HG03354 (cell line): Measurements from ENCODE around the gene SLC6A17.

Experiments used
- ATAC-seq: cut with Tn5 transposase; IDR thresholded peaks from one replicate; pipeline ENCODE4 v1.9.1; 2021; ENCODE audit warnings: mild to moderate bottlenecking; ENCODE audit not compliant: unreplicated experiment, poor library complexity, severe bottlenecking

Gene SLC6A17

DNA sequence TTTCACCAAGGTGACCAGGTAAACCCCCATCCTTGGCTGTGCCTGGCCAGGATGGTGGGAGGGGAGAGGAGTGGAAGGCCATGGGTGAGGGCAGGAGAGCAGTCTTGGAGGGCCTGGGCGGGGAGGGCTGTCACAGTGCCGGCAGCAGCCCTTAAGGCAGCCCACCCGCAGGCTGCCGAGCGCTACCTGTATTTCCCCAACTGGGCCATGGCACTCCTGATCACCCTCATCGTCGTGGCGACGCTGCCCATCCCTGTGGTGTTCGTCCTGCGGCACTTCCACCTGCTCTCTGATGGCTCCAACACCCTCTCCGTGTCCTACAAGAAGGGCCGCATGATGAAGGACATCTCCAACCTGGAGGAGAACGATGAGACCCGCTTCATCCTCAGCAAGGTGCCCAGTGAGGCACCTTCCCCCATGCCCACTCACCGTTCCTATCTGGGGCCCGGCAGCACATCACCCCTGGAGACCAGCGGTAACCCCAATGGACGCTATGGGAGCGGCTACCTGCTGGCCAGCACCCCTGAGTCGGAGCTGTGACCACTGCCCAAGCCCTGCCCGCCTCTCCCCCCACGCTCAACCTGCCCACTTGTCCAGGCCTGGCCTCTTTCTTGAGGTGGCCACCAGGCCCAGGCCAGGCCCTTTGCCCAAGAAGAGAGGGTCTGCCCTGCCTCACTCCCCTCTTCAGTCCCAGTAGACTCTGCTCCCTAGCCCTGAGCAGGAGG is 47.8 kb downstream of the SLC6A17 start:
- no peak for ATAC-seq

DNA sequence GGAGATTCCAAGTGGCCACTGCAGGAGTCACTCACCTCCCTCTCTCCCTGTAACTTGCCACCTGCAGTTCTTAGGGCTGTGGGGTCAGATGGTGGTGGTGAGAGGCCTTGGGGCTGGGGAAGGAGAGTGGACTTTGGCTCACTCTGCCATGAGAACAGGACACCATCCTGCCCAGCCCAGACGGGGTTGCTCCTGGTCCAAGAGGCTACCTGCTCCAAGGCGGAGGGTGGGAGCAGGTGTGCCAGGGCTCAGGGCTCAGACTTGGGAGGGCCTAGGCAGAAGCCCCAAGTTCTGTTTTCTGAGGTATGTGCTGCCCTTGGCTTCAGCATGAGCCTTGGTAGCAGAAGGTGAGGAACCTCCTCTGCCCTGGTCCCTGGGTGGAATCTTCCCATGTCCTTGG is 48.5 kb downstream of the SLC6A17 start:
- no peak for ATAC-seq

DNA sequence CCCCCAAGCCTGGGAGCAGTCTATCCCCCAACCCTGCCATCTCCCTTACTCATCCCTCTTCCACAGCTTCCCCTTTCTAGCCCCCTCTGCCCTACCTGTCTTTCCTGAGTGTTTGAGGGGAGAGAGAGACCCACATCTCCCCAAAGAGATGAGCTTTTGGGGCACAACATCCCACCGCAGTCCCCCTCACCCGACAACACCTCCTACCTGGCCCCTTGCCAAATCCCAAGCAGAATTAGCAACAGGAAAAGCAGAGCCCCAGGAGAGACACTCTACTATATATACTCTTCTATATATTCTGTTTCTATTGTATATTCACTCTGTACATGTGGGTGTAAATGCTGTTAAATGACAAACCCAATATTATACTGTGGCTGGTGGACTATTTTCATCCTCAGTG is 49.9 kb downstream of the SLC6A17 start:
- ATAC-seq: no peak

DNA sequence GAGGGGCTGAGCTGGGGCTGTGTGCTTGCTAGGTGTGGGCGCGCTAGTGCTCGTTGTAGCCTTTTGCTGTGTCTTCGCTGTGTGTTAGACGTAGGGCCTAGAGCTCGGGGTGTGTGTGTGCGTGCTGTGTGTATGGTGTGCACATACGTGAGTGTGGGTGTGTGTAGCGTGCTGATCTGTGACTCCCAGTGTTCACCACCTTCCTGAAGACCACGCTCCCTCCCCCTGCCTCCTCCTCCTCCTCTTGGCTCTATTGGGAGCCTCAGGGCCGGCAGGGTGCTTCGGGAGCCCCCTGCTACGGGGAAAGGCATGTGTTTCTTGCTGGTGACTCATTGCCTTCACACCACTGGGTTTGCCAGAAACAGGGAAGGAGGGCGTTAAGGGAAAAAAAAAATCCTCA is 50.4 kb downstream of the SLC6A17 start:
- ATAC-seq: no peak

DNA sequence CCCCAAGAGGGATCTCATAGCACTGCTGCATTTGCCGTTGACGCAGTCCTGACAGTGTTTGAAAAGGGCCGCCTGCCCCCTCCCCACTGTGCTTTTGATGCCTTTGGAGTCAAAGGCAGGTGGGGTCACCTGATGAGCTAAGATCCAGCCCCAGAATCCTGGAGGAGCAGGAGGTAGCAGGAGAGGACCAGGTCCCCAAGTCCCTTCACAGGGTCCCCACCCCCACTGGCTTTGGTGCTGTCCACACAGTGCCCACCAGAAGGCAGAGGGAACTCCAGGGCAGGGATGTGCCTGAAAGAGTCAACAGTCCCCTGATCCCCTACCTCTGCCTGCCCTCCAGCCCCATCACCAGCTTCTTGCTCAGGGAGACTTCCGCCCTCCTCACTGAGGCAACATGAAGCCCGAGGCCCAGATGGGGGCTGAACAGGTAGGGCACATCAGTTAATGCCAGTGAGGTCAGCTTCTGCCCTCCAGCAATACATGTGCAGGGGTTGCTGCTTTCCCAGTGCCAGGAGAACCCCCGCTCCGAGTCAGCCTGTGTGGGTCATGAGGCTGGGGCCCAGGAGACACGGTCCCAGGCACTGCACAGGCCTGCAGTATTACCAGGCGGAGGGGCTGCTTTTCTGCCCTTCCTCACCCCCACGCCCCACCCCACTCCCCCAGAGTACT is 51.0 kb downstream of the SLC6A17 start:
- no peak for ATAC-seq

DNA sequence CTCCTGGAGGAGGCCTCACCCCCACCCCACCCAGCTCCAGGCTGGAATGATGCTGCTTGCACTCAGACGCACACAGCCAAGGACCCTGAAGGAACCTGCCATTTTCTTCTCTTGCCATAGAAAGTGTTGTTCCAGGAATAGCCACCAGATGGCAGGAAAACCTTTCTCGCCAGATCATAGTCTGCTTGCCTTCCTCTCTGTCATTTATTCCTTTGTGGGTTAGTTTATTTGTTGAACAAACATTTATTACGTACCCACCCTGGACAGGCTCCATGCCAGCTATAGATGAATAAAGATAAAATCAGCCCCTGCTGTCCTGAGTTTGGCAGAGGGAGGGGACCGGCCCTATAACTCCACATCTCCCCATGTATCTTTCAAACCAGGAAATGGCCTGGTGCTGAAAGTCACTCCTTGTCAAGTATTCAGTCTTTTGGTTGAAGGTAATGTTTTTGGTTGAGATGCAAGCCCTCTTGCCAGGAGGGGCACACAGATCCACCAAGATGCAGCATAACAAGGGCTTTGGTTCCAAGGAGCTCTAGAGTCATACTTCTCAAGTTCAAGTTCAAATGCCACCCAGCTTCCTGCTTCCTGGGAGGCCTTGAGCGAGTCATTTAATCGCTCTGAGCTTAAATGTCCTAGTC is 52.8 kb downstream of the SLC6A17 start:
- ATAC-seq: no peak

DNA sequence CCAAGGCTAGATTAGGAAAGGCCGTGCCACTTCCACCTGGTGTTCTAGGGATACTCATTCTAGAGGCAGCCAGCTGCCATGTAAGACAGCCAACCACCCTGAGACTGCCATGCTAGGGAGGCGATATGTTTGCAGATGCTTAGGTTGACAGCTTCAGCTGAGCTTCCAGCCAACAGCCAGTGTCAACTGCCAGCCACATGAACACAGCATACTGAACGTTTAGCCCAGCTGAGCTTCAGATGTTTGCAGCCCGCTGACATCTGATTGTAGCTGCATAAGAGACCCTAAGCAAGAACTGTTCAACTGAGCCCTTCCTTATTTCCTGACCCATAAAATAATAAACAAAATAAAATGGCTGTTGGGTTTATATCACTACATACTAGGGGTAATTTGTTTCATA is 54.9 kb downstream of the SLC6A17 start:
- no peak for ATAC-seq

DNA sequence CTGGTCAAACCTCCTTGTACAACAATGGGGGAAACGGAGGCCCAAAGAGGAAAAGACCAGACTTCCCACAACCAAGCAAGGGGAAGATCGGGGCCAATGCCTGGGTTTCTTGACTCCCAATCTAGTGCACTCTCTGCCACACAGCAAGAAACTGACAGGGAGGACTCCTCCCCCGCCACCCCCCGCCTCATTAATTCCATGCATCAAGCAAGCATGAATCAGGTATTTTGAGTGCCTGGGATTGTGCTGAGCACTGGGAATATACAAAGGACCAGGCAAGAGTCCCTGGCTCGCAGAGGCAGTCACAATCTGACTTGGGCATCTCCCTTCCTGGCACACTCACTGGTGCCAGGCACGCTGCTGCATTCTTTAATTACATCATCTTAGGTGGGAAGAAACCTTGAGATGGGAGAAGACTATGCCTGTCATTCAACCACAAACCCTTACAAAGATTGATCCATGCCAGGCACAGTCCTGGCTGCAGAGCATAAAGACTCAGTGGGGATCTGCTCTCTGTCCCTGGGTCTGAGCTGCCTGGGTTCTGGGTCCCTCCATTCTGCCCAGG is 55.4 kb downstream of the SLC6A17 start:
- no peak for ATAC-seq

DNA sequence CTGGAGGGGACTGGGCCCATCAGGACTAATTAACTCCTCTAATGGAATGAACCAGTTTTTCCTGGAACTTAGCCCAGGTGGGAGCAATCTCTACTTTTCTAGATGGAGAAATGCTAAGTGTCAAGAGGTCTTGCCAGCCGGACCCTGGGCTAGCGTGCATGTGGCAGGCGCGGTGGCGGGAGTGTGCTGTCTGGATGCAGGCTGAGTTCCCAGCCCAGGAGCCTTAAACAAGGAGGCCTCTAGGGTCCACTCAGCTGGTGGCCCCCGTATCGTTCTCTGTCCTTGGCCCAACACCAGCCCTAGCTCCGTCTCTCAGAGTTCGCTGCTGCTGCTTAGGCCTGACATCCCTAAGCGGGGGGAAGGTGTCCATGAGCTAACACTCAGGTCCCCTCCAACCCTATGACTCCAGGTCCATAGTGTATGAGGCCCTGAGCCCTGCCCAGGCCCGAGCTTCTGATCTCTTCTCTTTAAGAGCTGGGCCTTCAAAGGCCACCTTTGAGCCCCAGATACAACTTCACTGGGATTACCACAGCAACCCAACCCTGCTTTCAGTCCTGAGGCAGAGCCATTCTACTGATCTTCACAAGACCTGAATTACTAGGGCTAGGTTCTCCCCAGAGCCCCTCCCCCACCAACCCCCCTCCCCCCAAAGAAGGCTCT is 56.1 kb downstream of the SLC6A17 start:
- no peak for ATAC-seq

DNA sequence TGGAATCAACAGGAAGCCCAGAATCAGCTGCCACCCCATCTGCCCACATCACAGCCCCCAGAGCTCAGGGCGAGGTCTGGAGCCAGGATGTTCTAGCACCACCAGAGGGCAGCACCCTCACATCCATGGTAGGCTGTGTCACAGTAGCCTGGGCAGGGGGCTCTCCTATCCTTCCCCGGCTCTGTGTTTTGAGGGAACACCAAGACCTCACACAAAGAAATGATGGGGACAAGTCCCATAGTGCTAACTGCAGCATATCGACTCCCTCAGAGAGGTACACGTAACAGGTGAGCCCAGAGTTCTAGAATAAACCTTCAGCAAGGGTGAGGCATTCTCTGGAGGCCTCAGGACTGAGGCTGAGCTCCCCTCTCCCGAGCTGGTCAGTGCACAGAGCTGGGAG is 57.5 kb downstream of the SLC6A17 start:
- ATAC-seq: no peak

DNA sequence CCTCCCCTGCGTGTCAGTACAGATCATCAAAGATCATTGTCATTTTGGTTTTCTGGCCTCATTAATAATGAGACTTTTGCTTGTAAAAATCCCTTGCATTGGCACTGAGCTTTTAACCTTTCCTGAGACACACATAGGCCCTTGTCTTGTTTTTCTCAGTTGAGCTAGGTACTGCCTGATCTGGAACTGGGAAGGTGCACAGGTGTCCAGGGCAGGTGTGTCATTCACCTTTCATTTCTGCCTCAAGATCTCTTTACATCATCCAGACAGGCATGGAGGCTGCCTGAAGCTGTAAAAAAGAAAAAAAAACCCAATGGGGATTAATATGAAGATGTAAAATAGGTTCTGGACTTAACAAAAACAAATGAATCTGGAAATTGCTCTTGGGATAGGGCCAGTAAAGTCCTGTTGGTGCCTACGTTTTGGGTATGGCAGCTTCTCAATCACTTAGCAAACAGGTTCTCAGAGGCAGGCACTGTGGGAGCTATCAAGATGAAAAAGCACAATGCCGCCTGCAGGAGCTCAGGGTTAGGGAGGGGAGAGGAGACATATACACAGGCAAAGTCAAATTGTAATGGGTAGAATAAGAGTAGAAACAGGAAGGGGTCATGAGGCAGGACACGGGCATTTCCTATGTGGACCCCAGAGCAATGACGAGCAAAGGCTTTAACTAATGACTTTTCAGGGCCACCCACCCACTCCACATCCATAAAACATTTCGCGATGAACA is 58.8 kb downstream of the SLC6A17 start:
- no peak for ATAC-seq

DNA sequence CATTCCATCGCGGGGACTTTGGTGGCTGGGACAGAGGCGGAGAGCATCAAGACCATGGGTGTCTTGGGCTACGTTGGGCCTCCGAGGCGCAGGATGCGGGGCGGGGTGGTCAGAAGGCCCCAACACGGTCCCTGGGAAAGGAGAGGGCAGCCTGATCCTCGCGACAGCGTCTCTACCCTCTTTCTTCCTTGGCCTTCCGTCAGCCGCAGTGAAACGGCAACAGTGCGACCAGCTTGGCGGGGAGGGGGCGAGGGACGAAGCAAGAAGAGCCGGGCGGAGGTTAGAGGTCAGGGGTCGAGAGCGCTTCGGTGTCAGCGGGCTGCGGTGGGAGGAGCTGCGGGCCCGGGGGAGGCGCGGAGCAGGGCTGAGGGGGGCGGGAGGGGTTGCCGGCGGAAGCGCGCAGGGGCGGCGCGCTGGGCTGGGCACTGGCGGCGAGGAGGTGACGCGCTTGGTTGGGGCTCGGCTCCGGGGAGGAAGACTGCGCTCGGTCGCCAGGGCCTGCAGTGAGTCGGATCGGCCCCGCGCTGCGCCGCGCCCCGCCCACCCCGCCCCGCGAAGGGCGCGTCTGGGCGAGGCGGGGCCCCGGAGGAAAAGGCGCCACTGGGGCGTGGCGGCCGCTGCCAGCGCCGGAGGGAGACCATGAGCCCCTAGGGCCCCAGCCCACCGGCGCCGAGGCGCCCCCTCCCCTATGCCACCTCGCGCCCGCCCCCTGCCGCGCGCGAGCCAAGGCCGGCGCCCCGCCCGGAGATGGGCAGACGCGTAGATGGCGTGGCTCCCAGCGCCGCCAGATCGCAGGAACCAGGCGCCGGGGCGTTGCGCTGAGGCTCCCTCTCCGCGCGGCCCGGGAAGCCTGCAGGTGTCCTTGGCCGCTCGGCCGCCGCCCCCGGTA is 59.7 kb downstream of the SLC6A17 start, which contains the start of gene KCNC4:
Gene KCNC4 (plus strand): TSS at position 600 of the 889 bp plus-strand sequence. CDS start 1,186 bp downstream, outside the sequence.
- peak; percentile 84 for ATAC-seq

DNA sequence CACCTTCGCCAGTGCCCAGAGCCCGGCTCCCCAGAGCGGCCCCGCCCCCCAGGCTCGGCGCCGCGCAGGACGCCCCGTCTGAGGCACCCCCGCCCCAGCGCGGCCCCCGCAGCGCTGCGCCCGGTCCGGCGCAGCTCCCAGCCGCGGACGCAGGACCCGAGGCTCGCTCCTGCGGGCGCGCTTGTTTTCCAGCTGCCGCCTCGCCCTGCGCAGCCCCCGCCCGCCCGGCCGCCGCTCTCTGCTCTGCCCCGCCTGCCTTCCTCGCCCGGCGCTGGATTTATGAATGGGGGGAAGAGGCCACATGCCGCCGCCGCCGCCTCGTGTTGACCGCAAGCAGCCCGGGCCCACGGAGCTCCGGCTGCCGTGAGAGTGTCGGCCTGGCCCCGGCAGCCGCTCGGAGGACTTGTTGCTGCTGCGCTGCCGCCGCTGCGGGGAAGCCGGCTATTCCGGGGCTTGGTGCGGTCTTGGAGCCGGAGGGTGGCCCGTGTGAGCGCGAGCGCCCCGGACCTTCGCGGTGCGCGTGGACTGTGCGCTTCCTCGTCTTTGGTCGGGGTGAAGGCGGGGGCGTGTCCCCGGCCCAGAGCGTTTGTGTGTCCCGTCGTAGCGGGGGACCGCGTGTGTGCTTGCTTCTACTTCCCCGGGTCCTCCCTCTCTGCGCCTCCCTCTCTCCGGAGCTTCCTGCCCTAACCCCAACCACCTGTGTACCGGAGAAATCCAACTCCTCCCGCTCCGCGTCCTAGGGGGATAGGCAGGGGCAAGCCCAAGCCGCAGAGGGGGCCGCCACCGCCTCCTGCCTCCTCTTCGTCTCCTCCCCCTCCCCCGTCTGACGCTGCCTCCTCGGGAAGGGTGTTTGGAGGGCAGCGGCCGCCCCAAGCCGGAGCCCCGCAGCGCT is 60.6 kb downstream of the SLC6A17 start:
- peak; percentile 17 for ATAC-seq

DNA sequence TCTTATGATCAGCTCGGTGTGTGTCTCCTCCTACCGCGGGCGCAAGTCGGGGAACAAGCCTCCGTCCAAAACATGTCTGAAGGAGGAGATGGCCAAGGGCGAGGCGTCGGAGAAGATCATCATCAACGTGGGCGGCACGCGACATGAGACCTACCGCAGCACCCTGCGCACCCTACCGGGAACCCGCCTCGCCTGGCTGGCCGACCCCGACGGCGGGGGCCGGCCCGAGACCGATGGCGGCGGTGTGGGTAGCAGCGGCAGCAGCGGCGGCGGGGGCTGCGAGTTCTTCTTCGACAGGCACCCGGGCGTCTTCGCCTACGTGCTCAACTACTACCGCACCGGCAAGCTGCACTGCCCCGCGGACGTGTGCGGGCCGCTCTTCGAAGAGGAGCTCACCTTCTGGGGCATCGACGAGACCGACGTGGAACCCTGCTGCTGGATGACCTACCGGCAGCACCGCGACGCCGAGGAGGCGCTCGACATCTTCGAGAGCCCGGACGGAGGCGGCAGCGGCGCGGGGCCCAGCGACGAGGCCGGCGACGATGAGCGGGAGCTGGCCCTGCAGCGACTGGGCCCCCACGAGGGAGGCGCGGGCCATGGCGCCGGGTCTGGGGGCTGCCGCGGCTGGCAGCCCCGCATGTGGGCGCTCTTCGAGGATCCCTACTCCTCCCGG is 61.3 kb downstream of the SLC6A17 start:
- ATAC-seq: no peak

DNA sequence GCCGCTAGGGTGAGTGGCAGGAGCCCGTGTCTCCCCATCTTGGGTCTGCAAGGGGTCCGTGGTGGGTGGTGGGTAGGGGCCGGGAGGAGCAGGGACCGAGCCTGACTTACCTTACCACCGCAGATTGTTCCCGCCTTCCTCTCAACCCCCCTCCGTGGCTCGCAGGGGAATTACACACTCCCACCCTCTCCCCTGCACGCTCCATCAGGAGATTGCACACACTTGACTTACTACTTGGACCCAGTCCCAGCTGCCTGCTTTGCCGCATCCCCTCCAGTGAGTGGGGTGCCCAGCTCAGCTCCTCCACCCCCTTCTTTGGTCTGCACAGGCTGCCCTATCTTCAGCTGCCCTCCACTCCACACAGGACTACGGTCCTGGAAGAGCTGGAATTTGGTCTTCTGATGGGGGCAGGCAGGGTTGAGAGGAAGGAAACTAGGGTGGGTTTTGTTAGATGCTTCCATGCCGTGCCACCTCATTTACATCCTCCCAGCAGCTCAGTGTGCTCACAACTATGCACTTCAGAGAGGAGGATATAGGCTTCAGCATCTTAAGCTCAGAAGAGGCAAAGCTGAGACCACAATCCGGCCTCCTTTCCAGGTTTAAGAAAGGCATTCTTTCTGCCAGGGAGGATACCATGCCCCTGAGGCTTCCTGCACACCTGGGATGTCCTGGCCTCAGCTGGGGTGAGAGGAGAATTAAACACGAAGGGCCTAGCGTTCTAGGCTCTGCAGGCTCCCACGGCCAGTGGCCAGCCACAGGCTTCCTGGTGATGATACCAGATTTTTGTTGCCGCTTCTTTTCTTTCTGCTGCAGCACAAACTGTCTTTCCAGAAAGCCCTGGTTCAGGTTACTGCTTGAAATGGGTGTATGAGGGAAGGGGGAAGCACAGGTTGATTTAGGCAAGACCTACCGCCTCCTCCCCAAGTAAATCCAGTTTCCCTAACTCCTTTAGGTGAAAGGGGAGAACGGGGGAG is 62.2 kb downstream of the SLC6A17 start:
- no peak for ATAC-seq

DNA sequence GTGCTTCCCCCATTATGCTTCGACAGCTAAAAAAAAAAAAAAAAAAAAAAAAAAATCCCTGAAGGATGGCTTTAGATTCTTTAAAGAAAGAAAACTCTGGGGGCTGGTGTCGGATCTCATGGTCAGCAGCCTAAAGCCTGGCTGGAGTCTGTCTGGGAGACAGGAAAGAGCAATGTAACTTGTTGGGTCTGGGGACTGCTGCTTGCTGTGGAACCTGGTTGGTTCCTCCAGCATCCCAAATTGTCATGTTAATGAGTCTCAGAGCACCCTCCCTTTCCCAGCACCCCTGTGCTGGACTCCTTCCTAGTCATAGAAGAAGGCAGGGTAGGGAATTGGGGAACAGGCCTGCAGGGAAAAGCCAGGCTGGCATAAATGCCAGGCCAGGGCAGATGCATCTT is 62.8 kb downstream of the SLC6A17 start:
- ATAC-seq: no peak
